ENCODE data around the gene VSIG10L2. TPM values are rescaled to one million over a fixed set of nuclear protein-coding genes. Genes with fewer than 3 reads are reported as not detected.
"Not testable (repeated sequence)": the region's sequence is repeated elsewhere in the genome, so short reads cannot be mapped to it uniquely, and the experiment has no call there.

Gene VSIG10L2
- total RNA-seq, 1 donor, result not detected

GRCh38 chr11:125976156-125976555 lies 30.3 kb downstream of the VSIG10L2 start:
- no peak for TF ChIP-seq CTCF (IDR thresholded peaks at IDR 0.05; ENCODE audit: insufficient read depth, low read length)

DNA sequence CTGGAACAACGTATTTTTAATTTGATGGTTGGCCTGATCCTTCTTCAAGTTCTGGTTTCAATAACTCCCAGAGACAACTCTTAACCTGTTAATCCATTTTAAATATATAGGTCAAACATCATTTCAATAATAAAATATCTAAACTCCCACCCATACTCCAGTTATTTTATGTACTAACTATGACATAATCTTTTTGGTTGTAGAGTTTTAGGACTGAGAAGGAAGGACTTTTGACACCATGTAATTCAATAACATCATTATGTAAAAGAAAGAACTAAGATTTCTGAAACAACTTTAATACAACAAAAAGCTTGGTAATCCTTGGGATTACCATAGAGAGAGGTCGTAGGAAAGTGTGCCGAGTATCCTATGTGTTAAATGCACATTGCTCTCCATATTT lies 31.5 kb downstream of the VSIG10L2 start:
- no peak for TF ChIP-seq CTCF (IDR thresholded peaks at IDR 0.05; ENCODE audit: insufficient read depth, low read length)
- DNase-seq (ENCODE audit: low read depth), result no peak
- H3K4me3 ChIP-seq (ENCODE audit: low read depth, low read length), result no peak overlapping the region

More at GRCh38 chr11:125976156-125976555, 30.3 kb downstream of the VSIG10L2 start:
- DNase-seq (ENCODE audit: low read depth), result no peak
- no peak overlapping the region for H3K4me3 ChIP-seq (ENCODE audit: low read depth, low read length)

DNA sequence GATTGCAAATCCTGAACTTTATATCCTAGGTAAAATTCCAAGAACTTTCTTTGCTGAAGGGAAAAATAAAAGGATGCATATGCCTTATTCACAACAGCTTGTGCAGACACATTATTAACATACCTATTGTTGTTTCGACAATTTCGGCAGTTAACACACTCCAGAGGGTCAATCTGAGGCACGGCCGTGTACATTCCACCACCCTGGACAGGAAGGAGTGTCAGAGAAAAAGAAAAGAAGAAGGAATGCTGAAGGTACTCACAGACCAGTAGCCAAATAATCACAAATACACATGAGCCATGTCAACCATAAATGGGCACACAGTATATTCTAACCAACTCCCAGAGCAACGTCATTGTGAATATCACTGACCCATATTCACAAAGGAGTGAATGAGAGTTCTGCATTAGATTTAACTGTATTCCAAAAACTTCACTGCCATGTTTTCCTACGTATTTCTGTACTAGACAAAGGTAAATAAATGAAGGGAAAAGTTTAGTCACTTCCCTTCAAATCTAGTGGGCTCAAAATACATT lies 32.4 kb downstream of the VSIG10L2 start:
- no peak overlapping the region for H3K4me3 ChIP-seq (ENCODE audit: low read depth, low read length)
- TF ChIP-seq CTCF (IDR thresholded peaks at IDR 0.05; ENCODE audit: insufficient read depth, low read length), result no peak
- DNase-seq (ENCODE audit: low read depth), result no peak

DNA sequence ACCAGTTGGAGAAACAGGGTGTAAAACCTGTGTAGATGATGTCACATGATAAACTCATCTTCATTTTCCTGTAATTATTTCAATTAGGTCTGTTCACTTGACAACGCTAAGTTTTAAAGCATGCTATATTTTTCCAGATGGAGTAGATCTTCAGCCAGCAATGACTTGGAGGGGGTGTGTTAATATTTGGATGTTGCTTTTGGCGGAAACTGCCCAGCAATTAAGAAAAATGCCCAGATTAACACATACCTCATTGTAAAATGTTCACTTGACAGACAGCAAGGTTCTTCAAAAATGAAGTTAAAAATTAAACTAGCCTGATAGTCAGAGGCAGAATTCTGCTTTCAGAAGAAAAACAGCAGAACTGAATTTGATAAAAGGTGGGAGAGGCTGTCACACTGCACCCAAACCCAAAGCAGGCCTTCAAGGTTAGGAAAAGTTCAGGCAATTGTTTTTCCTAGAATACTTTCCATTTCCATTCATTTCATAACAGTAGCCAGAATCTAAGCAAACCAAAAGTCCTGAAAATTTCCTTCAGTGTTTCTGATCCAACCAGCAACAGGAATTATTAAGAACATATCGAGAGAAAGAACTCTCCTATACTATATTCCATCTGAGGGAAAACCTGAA lies 33.0 kb downstream of the VSIG10L2 start:
- DNase-seq (ENCODE audit: low read depth), result no peak
- TF ChIP-seq CTCF (IDR thresholded peaks at IDR 0.05; ENCODE audit: insufficient read depth, low read length), result no peak
- no peak overlapping the region for H3K4me3 ChIP-seq (ENCODE audit: low read depth, low read length)

DNA sequence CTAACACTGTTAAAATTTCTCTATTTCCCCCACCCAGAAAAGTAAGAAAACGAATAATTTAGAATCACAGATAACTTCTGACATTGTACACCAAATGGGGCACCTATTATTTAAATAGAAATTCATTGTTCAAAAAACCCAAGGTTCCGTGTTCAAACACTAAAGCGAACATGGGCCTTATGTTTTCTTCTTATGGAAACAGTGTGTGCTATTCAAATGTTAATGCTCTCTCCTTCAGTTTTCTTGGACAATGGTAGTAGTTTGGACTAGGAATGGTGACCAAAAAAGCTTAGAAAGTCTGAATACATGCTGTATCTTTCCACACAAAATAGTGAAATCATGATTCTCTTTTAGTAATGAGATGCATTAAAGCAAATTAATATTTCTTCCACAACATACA lies 33.7 kb downstream of the VSIG10L2 start:
- no peak overlapping the region for H3K4me3 ChIP-seq (ENCODE audit: low read depth, low read length)
- TF ChIP-seq CTCF (IDR thresholded peaks at IDR 0.05; ENCODE audit: insufficient read depth, low read length), result no peak
- no peak for DNase-seq (ENCODE audit: low read depth)

GRCh38 chr11:125980436-125980835 lies 34.6 kb downstream of the VSIG10L2 start:
- DNase-seq (ENCODE audit: low read depth), result no peak
- no peak for TF ChIP-seq CTCF (IDR thresholded peaks at IDR 0.05; ENCODE audit: insufficient read depth, low read length)
- H3K4me3 ChIP-seq (ENCODE audit: low read depth, low read length), result no peak overlapping the region

DNA sequence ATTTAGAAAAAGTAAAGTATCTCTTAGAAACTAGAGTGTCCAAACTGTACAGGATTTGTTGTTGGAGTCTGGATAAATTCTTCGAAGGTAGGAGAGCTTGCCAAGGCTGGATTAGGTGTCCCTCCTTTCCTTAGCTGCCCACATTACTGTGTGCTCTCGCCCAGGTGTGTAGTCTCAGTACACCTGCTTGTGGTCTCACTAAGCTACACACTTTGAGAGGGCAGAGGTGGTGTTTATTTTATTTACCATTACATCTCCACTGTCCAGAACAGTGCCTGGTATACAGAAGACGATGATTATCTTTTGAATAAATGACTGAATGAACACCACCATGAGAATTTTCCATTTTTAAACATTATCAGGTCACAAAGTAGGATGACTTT lies 36.5 kb downstream of the VSIG10L2 start:
- no peak for DNase-seq (ENCODE audit: low read depth)
- TF ChIP-seq CTCF (IDR thresholded peaks at IDR 0.05; ENCODE audit: insufficient read depth, low read length), result no peak
- H3K4me3 ChIP-seq (ENCODE audit: low read depth, low read length), result no peak overlapping the region

DNA sequence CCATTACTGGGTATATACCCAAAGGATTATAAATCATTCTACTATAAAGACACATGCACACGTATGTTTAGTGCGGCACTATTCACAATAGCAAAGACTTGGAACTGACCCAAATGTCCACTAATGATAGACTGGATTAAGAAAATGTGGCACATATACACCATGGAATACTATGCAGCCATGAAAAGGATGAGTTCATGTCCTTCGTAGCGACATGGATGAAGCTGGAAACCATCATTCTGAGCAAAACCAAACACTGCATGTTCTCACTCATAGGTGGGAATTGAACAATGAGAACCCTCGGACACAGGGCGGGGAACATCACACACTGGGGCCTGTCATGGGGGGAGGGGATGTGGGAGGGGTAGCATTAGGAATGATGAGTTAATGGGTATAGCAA lies 40.1 kb downstream of the VSIG10L2 start:
- not testable (repeated sequence) for DNase-seq (ENCODE audit: low read depth); H3K4me3 ChIP-seq (ENCODE audit: low read depth, low read length)
